ENCODE results near the gene NRN1L.

DNA sequence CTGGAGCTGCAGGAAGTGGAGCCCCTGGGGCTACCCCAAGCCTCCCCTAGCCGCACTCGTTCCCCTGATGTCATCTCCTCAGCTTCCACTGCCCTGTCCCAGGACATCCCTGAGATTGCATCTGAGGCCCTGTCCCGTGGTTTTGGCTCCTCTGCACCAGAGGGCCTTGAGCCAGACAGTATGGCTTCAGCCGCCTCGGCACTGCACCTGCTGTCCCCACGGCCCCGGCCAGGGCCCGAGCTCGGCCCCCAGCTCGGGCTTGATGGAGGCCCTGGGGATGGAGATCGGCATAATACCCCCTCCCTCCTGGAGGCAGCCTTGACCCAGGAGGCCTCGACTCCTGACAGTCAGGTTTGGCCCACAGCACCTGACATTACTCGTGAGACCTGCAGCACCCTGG lies 4.1 kb upstream of the NRN1L start:
- TF ChIP-seq, protein P1, sequence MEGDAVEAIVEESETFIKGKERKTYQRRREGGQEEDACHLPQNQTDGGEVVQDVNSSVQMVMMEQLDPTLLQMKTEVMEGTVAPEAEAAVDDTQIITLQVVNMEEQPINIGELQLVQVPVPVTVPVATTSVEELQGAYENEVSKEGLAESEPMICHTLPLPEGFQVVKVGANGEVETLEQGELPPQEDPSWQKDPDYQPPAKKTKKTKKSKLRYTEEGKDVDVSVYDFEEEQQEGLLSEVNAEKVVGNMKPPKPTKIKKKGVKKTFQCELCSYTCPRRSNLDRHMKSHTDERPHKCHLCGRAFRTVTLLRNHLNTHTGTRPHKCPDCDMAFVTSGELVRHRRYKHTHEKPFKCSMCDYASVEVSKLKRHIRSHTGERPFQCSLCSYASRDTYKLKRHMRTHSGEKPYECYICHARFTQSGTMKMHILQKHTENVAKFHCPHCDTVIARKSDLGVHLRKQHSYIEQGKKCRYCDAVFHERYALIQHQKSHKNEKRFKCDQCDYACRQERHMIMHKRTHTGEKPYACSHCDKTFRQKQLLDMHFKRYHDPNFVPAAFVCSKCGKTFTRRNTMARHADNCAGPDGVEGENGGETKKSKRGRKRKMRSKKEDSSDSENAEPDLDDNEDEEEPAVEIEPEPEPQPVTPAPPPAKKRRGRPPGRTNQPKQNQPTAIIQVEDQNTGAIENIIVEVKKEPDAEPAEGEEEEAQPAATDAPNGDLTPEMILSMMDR (IDR thresholded peaks at IDR 0.05; ENCODE audit: borderline replicate concordance, extremely low read depth, low read length, poor library complexity, severe bottlenecking), result no peak
- no peak for TF ChIP-seq EZH2 (IDR thresholded peaks at IDR 0.05; ENCODE audit: borderline replicate concordance, low read depth, low read length, severe bottlenecking)
